ENCODE data around the gene NEUROD2.

Gene NEUROD2

DNA sequence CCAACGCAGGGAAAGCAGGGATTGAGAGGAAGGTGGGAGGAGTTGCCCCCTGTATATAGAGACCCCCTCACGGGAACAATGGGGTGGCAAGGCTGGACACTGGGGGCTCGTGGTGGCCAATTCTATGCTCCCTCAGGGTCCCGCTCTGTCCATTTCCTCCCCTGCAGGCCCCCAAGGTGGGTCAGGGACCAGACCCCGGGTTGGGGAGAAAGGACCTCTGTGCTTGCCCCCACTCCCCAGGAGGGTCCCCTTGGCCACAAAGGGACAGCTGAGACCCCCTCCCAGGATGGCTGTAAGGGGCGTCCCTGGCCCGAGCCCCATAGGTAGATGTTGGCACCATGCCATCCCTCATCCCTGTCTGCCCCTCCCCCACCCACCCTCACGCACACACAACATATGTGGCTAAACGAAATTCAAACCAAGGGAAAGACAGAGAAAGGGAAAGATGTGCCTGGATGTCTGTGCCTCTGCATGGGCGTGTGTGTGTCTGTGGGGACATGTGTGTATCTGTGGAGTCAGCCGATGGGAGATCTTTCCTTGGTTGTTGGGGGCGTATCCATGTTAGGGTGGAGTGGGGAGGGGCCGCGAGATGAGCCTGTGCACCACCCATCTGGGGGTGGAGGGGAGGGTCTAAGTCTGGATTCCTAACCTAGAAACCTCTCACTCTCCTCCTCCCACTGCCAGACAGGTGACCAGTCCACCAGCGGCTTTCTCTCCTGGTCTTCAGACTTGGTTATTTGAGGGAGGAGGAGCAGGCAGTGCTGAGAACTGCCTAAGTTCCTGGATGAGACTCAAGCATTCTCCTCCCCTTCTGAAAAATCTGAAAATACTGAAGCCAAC lies 642 bp upstream of the NEUROD2 start:
- Histone ChIP-seq H3K4me3 (ENCODE audit: low read length) (no peak overlapping the region), H3K36me3 (ENCODE audit: control insufficient read depth, insufficient read depth, low read length) (no peaks in the 10 kb centered on the region), H3K9me3 (ENCODE audit: control insufficient read depth, insufficient read depth, low read length) (no peaks in the 10 kb centered on the region), H3K4me1 (ENCODE audit: control insufficient read depth, insufficient read depth, low read length) (peaks cover 10% of the 10 kb centered on the region), H3K27me3 (ENCODE audit: control insufficient read depth, insufficient read depth, low read length) (peaks cover 55% of the 10 kb centered on the region), H3K27ac (ENCODE audit: low read length) (no peak overlapping the region)
- no CpG with 5 or more reads among the region's 15 CpGs for WGBS (ENCODE audit: insufficient coverage, insufficient read length)
- DNase-seq (ENCODE audit: low read depth, low spot score), result no peak

DNA sequence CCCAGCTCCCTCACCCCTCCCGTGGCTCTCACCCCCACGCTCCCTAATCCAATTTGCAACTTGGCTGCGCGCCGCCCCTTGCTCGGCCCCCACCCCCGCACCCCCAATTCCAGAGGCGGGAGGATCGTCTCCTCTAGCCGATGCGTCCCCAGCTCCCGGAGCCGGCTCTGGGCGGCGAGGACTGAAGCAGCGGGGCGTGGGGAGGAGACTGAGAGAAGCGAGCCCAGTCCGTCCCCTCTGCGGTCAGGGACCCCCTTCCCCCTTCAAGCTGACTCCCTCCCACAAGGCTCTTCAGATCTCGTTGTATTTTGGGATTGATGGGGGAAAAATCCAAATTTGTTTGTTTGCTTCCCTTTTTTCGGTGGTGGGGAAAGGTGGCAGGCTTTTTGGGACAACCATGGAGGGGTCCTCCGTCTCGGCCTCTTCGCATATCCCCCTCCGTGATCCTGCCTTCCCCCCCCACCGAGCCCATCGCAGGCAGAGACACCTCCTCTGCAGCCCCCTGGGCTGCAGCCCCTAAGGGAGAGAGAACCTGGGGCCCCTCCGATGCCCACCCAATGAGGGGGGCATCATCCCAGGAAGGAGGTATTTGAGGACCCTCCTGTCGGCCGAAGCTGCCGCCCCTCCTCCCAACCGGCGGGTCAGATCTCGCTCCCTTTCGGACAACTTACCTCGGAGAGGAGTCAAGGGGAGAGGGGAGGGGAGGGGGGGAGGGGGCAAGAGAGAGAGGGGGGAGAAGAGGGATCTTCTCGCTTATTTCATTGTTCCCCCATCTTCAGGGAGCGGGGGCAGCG lies 466 bp downstream of the NEUROD2 start:
- no peaks in the 10 kb centered on the region for H3K9me3 ChIP-seq (ENCODE audit: control insufficient read depth, insufficient read depth, low read length)
- no CpG with 5 or more reads among the region's 40 CpGs for WGBS (ENCODE audit: insufficient coverage, insufficient read length)
- no peak for DNase-seq (ENCODE audit: low read depth, low spot score)
- H3K4me3 ChIP-seq (ENCODE audit: low read length), result peak overlapping the region; percentile 12; the same call in 1 of the 2 replicates
- no peak overlapping the region for H3K27ac ChIP-seq (ENCODE audit: low read length)
- peaks cover 66% of the 10 kb centered on the region for H3K27me3 ChIP-seq (ENCODE audit: control insufficient read depth, insufficient read depth, low read length)
- no peaks in the 10 kb centered on the region for H3K36me3 ChIP-seq (ENCODE audit: control insufficient read depth, insufficient read depth, low read length)
- peaks cover 10% of the 10 kb centered on the region for H3K4me1 ChIP-seq (ENCODE audit: control insufficient read depth, insufficient read depth, low read length)

DNA sequence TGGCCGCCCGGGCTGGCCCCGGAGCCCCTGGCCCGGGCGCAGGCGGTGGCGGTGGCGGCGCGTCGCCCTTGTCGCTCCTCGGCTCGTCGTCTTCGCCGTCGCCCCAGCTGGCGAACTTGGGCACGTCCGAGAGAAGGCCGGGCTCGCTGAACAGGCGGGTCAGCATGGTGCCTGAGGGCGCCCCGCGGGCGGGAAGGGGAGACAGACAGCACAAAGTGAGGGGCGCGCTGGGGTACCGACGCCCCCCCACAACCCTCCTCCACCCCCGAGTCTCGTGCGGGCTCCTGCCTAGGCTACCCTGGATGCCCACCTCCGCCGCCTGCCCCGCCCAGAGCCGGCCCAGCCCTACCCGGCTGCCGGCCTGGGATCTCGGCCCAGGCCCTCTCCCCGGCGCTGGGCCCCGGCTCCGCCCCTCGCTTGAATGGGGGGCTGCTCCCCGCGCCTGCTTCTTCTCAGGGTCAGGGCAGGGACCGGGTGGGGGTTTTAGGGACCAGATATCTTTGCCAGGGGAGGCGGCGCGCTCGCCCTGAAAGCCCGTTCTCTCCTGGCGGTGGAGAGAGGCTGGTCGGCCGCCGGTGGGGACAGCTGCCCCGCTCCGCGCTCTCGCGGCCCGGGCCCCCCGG lies 1.2 kb downstream of the NEUROD2 start:
- Histone ChIP-seq H3K9me3 (ENCODE audit: control insufficient read depth, insufficient read depth, low read length) (no peaks in the 10 kb centered on the region), H3K36me3 (ENCODE audit: control insufficient read depth, insufficient read depth, low read length) (no peaks in the 10 kb centered on the region), H3K27me3 (ENCODE audit: control insufficient read depth, insufficient read depth, low read length) (peaks cover 73% of the 10 kb centered on the region), H3K4me1 (ENCODE audit: control insufficient read depth, insufficient read depth, low read length) (peaks cover 10% of the 10 kb centered on the region), H3K27ac (ENCODE audit: low read length) (no peak overlapping the region), H3K4me3 (ENCODE audit: low read length) (peak overlapping the region; percentile 12; the same call in 1 of the 2 replicates)
- DNase-seq (ENCODE audit: low read depth, low spot score), result no peak
- WGBS (ENCODE audit: insufficient coverage, insufficient read length), result no CpG with 5 or more reads among the region's 66 CpGs

DNA sequence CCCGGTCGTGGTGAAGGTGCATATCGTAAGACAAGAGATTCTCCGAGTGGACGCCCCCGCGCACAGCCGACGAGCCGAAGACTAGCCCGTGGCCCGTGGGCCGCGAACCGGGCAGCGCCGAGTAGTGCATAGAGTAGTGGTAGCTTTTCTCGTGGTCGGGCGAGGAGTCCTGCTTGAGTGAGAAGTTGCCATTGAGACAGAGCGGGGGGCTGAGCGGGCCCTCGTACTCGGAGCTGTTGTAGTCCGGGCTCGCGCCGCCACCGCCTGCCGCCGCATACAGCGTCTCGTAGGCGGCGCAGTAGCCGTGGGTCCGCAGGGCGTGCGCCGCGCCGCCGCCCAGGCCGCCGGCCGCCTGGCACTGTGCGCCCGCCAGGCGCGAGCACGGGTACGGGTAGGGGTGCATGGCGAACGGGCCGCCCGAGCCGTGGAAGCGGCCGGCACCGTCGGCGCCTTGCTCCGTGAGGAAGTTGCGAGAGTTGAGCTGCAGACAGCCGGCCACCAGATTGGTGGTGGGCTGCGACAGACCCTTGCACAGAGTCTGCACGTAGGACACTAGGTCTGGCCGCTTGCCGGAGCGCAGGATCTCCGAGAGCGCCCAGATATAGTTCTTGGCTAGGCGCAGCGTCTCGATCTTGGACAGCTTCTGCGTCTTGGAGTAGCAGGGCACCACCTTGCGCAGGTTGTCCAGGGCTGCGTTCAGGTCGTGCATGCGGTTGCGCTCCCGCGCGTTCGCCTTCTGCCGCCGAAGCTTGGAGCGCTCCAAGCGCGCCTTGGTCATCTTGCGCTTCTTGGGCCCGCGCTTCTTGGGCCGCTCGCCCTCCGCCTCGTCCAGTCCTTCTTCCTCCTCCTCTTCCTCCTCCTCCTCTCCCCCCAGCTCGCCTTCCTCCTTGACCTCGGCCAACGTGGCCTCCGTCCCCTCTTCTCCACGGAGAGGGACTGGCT lies 2.0 kb downstream of the NEUROD2 start:
- Histone ChIP-seq H3K4me3 (ENCODE audit: low read length) (no peak overlapping the region; the same call in 1 of the 2 replicates), H3K4me1 (ENCODE audit: control insufficient read depth, insufficient read depth, low read length) (peaks cover 8% of the 10 kb centered on the region), H3K27ac (ENCODE audit: low read length) (no peak overlapping the region), H3K36me3 (ENCODE audit: control insufficient read depth, insufficient read depth, low read length) (no peaks in the 10 kb centered on the region), H3K27me3 (ENCODE audit: control insufficient read depth, insufficient read depth, low read length) (peaks cover 81% of the 10 kb centered on the region), H3K9me3 (ENCODE audit: control insufficient read depth, insufficient read depth, low read length) (no peaks in the 10 kb centered on the region)
- no CpG with 5 or more reads among the region's 102 CpGs for WGBS (ENCODE audit: insufficient coverage, insufficient read length)
- no peak for DNase-seq (ENCODE audit: low read depth, low spot score)

DNA sequence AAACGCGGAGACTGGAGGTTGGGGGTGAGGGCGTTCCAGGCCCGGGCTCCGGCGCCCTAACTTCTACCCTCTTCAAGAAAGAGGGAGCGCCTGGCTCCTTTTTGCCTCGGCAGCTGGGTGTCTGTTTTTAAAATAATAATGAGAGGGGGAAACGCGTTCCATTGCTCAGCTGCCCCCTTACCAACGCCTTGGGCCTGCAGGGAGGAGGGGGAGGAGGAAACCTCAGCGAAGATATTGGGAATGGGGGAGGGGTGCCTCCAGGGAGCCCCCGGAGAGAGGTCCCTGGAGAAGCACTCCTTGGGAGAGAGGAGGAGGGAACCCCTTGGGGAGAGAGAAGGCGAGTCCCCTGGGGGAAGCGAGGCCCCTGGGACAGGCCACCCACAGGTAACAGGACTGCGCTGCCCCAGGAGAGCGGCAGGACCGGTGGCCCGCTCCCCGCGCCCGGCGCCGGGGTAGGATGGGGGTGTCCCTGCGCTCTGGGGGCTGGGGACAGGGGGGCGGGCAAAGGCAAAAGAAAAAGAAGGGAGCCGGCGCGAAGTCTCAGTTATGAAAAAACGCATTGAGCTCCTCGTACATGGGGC lies 2.7 kb downstream of the NEUROD2 start:
- WGBS (ENCODE audit: insufficient coverage, insufficient read length), result no CpG with 5 or more reads among the region's 31 CpGs
- no peaks in the 10 kb centered on the region for H3K9me3 ChIP-seq (ENCODE audit: control insufficient read depth, insufficient read depth, low read length)
- no peaks in the 10 kb centered on the region for H3K36me3 ChIP-seq (ENCODE audit: control insufficient read depth, insufficient read depth, low read length)
- peaks cover 88% of the 10 kb centered on the region for H3K27me3 ChIP-seq (ENCODE audit: control insufficient read depth, insufficient read depth, low read length)
- no peak overlapping the region for H3K27ac ChIP-seq (ENCODE audit: low read length)
- H3K4me1 ChIP-seq (ENCODE audit: control insufficient read depth, insufficient read depth, low read length), result peaks cover 8% of the 10 kb centered on the region
- DNase-seq (ENCODE audit: low read depth, low spot score), result no peak
- no peak overlapping the region for H3K4me3 ChIP-seq (ENCODE audit: low read length)

DNA sequence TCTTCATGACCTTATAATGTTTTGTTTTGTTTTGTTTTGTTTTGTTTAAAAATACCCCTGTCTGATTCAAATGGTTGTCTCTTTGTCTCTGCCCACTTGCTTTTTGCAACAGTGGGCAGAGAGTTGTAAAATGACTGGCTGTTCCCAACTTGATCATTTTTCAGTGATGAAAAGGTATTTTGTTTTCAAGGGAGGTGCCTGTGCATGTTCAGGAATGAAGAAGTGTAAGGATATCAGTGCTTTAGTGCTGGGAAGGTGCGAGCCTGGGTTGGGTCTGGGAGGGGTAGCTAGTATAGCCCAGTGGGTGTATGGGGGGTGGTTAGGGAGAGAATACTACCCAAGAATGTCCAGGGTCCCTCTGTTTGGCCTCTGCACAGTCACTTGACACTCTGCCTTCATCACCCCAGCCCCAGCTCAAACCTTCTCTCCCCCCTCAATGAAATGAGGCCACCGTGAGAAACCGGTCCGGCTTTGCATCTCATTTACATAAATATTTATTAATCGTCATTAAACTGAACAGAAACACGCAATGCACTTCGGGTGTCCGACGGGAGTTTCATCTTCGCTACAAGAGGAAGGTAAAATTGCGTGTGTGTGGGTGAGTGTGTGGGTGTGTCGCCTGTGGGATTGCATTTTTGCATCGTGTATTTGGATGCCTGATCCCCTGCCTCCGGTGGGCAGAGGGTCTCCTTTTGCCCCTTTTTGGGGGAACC lies 4.3 kb downstream of the NEUROD2 start:
- Histone ChIP-seq H3K27ac (ENCODE audit: low read length) (no peak overlapping the region), H3K27me3 (ENCODE audit: control insufficient read depth, insufficient read depth, low read length) (peaks cover 90% of the 10 kb centered on the region), H3K9me3 (ENCODE audit: control insufficient read depth, insufficient read depth, low read length) (no peaks in the 10 kb centered on the region), H3K4me1 (ENCODE audit: control insufficient read depth, insufficient read depth, low read length) (peaks cover 8% of the 10 kb centered on the region), H3K36me3 (ENCODE audit: control insufficient read depth, insufficient read depth, low read length) (no peaks in the 10 kb centered on the region), H3K4me3 (ENCODE audit: low read length) (peak overlapping the region; percentile 4; the same call in 1 of the 2 replicates)
- WGBS (ENCODE audit: insufficient coverage, insufficient read length), result no CpG with 5 or more reads among the region's 14 CpGs
- DNase-seq (ENCODE audit: low read depth, low spot score), result no peak

DNA sequence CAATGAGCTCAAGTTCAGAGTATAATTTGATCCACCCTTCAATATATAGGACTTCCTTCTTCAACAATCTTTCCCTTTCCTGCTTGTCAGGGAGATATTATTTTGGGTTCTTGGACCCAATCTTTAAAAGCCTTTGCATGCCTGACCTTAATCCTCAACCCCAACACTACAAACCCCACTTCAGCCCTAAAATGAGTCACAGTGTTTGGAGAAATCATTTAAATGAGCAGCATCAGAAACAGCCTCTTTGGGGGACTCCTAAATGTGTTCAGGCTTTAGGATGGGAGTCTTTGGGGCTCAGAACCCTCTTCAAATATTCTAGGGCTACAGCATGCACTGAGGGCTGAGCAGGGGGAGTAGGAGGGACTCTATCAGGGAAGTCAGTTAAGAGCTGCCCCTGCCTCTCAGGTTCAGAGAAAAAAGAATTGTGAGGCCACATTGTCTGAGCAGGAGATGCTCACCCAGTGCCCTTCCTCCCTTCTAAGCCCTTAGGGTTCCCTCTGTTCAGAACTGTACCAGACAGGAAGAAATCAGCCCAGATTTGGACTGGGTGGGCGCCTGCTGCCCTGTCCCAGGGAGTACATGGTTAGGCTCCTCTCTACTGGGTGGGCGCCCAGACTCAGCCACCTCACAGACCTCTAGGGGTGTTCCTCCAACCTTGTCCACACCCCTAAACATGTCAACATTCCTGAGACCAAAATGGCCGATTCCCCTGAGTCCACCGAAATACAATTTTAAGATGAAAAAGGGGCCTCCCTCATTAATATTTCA lies 5.0 kb downstream of the NEUROD2 start:
- no peak overlapping the region for H3K4me3 ChIP-seq (ENCODE audit: low read length)
- peaks cover 7% of the 10 kb centered on the region; the same call in 1 of the 2 replicates for H3K4me1 ChIP-seq (ENCODE audit: control insufficient read depth, insufficient read depth, low read length)
- H3K27ac ChIP-seq (ENCODE audit: low read length), result no peak overlapping the region
- DNase-seq (ENCODE audit: low read depth, low spot score), result no peak
- H3K27me3 ChIP-seq (ENCODE audit: control insufficient read depth, insufficient read depth, low read length), result peaks cover 90% of the 10 kb centered on the region
- H3K9me3 ChIP-seq (ENCODE audit: control insufficient read depth, insufficient read depth, low read length), result no peaks in the 10 kb centered on the region
- WGBS (ENCODE audit: insufficient coverage, insufficient read length), result no CpG with 5 or more reads among the region's 4 CpGs
- H3K36me3 ChIP-seq (ENCODE audit: control insufficient read depth, insufficient read depth, low read length), result no peaks in the 10 kb centered on the region

DNA sequence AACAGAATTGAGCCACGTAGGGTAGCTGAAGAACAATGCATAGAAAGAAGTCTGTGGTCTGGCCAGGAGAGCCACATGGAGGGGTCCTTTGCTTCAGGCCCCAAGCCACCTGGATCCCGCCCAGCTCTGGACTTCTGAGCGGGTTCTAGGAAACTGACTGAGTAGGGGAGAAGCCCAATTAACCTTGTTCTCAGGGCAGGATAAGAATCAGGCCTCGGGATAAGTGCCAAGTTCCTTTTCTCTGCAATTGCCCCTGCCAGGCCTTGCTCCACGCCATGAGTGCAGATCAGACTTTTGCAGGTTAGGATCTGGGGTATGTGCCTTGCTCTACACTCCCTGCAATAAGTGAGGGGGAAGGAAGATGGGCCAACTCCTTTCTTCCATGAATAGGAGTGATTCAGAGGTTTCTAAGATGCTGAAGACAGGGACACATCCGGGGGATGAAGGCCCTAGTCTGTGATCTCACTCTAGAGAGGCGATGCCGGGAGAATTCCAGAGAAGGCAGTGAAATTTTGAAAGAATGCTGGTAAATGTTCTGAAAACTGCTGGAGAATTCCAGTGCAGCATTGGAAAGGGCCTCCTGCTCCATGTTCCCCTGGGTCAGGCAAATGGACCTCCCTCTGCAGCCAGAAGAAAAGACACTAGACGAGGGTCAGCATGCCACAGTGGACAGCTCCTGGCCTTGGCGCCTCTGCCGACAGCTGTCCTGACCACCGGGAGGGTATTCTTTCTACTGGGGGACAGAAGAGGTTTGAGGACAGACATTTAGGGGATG lies 5.8 kb downstream of the NEUROD2 start:
- Histone ChIP-seq H3K27ac (ENCODE audit: low read length) (no peak overlapping the region), H3K4me3 (ENCODE audit: low read length) (no peak overlapping the region), H3K4me1 (ENCODE audit: control insufficient read depth, insufficient read depth, low read length) (peaks cover 7% of the 10 kb centered on the region; the same call in 1 of the 2 replicates), H3K9me3 (ENCODE audit: control insufficient read depth, insufficient read depth, low read length) (no peaks in the 10 kb centered on the region), H3K27me3 (ENCODE audit: control insufficient read depth, insufficient read depth, low read length) (peaks cover 92% of the 10 kb centered on the region), H3K36me3 (ENCODE audit: control insufficient read depth, insufficient read depth, low read length) (no peaks in the 10 kb centered on the region)
- no peak for DNase-seq (ENCODE audit: low read depth, low spot score)
- no CpG with 5 or more reads among the region's 12 CpGs for WGBS (ENCODE audit: insufficient coverage, insufficient read length)
